Measurements from ENCODE around the gene RPIA. TPM values are rescaled to one million over a fixed set of nuclear protein-coding genes. Genes with fewer than 3 reads are reported as not detected.

Gene RPIA
- total RNA-seq, 1 donor from 2014 or later = 15.0 TPM

DNA sequence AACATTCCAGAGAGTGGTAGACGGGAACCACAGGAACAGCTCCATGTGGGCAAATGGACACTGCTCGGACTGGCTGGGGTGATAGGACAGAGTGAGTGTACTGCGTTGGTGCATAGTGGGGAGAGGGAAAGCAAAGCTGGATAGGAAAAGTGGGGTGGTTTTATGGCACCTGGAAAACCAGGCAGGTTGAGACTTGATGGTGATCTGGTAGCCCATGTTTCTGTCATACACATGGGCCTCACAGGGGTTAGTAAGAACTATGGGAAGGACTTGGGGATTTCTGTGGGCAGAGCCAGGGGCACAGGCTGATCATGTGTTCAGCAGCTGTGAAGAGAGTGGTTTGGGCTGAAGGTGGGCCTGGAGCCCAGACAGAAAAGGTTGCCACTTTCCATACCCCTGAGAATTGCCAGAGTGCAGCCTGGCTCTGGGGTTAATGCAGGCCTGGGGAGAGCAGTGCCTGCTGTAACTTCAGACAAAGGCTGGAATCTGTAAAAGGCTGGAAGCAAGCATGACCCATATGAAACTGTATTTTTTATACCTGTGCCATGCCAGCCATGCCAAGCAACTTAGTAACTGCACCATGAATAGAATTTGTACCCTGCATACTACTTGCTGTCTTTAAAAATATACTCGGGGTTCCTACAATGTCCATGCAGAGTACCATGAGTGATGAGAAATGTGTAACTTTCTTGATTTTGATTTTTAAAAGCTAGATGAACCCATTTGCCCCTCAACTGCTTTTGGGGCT is 41.9 kb downstream of the RPIA start:
- no peak overlapping the region for H3K4me3 Mint-ChIP-seq (ENCODE audit: unreplicated experiment)
- peaks cover 22% of the 10 kb centered on the region for H3K36me3 Mint-ChIP-seq (ENCODE audit: unreplicated experiment)
- H3K27me3 Mint-ChIP-seq (ENCODE audit: unreplicated experiment) = no peaks in the 10 kb centered on the region
- no peaks in the 10 kb centered on the region for H3K9me3 Mint-ChIP-seq (ENCODE audit: unreplicated experiment)
- TF ChIP-seq, protein P1, sequence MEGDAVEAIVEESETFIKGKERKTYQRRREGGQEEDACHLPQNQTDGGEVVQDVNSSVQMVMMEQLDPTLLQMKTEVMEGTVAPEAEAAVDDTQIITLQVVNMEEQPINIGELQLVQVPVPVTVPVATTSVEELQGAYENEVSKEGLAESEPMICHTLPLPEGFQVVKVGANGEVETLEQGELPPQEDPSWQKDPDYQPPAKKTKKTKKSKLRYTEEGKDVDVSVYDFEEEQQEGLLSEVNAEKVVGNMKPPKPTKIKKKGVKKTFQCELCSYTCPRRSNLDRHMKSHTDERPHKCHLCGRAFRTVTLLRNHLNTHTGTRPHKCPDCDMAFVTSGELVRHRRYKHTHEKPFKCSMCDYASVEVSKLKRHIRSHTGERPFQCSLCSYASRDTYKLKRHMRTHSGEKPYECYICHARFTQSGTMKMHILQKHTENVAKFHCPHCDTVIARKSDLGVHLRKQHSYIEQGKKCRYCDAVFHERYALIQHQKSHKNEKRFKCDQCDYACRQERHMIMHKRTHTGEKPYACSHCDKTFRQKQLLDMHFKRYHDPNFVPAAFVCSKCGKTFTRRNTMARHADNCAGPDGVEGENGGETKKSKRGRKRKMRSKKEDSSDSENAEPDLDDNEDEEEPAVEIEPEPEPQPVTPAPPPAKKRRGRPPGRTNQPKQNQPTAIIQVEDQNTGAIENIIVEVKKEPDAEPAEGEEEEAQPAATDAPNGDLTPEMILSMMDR (IDR thresholded peaks at IDR 0.05) = no peak
- no peak for DNase-seq (ENCODE audit: extremely low spot score, unreplicated experiment)
- peaks cover 10% of the 10 kb centered on the region for H3K4me1 Mint-ChIP-seq (ENCODE audit: unreplicated experiment)
- no peak overlapping the region for H3K27ac Mint-ChIP-seq (ENCODE audit: unreplicated experiment)

DNA sequence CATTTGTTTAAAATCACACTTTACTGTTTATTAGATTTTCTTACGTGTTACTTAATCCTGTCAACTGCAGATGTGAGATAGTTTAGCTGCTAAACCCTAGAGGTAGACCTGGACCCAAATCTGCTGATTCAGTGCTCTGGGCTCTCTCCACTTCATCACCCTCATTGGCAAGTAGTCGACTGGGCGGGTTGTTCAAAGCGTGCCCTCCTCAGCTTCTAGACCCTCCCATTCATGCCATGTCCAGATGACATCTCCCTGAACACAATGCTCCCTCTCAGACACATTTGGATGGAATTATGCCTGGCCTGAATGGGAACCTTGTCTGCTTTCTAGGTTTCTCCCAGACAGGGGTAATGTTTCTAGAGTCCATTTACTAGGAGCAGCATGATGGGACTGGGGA is 43.7 kb downstream of the RPIA start:
- H3K9me3 Mint-ChIP-seq (ENCODE audit: unreplicated experiment) = no peaks in the 10 kb centered on the region
- H3K4me1 Mint-ChIP-seq (ENCODE audit: unreplicated experiment) = peaks cover 4% of the 10 kb centered on the region
- H3K27ac Mint-ChIP-seq (ENCODE audit: unreplicated experiment) = no peak overlapping the region
- no peak for DNase-seq (ENCODE audit: extremely low spot score, unreplicated experiment)
- H3K4me3 Mint-ChIP-seq (ENCODE audit: unreplicated experiment) = no peak overlapping the region
- TF ChIP-seq, protein P1 (IDR thresholded peaks at IDR 0.05) = no peak
- peaks cover 21% of the 10 kb centered on the region for H3K36me3 Mint-ChIP-seq (ENCODE audit: unreplicated experiment)
- no peaks in the 10 kb centered on the region for H3K27me3 Mint-ChIP-seq (ENCODE audit: unreplicated experiment)

DNA sequence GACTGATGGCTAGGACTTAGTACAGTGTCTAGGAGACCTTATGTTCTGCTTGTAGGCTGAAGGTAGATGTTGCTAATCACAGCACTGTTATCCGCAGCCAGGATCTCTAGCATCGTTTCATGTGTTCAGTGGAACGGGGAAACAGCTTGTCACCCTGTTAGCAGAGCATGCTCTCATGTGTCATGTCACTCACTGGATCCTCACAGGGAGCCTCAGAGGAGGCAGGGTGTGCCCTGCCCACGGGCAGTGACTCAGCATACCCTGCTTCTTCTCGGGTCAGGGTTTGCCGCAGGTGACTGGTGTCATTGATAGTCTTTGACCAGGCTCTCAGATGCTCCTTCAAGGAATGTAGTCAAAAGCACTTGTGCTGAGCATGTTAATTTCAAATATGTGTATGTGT is 44.4 kb downstream of the RPIA start:
- no peak for DNase-seq (ENCODE audit: extremely low spot score, unreplicated experiment)
- Mint-ChIP-seq H3K36me3 (ENCODE audit: unreplicated experiment) (peaks cover 22% of the 10 kb centered on the region), H3K4me3 (ENCODE audit: unreplicated experiment) (no peak overlapping the region), H3K27ac (ENCODE audit: unreplicated experiment) (no peak overlapping the region), H3K9me3 (ENCODE audit: unreplicated experiment) (no peaks in the 10 kb centered on the region), H3K27me3 (ENCODE audit: unreplicated experiment) (no peaks in the 10 kb centered on the region), H3K4me1 (ENCODE audit: unreplicated experiment) (peaks cover 4% of the 10 kb centered on the region)
- TF ChIP-seq, protein P1 (IDR thresholded peaks at IDR 0.05) = no peak

DNA sequence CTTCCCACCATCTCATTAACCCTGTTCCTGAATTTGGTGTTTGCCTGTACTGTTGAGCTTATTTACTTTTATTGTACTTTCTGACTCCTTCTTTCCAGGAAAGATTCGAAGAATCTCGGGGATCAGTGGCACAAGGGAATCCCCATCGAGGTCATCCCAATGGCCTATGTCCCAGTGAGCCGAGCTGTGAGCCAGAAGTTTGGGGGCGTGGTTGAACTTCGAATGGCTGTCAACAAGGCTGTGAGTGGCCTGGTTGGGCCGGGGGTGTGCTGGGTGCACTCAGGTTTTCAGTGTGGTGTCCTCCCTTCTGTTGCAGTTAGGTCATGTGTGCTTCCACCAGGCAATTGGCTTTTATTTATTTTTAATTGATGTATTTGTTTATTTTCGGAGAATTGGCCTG is 45.0 kb downstream of the RPIA start:
- Mint-ChIP-seq H3K4me3 (ENCODE audit: unreplicated experiment) (no peak overlapping the region), H3K27me3 (ENCODE audit: unreplicated experiment) (no peaks in the 10 kb centered on the region), H3K27ac (ENCODE audit: unreplicated experiment) (no peak overlapping the region), H3K36me3 (ENCODE audit: unreplicated experiment) (peaks cover 28% of the 10 kb centered on the region), H3K4me1 (ENCODE audit: unreplicated experiment) (peaks cover 4% of the 10 kb centered on the region), H3K9me3 (ENCODE audit: unreplicated experiment) (no peaks in the 10 kb centered on the region)
- DNase-seq (ENCODE audit: extremely low spot score, unreplicated experiment) = no peak
- TF ChIP-seq, protein P1 (IDR thresholded peaks at IDR 0.05) = no peak

DNA sequence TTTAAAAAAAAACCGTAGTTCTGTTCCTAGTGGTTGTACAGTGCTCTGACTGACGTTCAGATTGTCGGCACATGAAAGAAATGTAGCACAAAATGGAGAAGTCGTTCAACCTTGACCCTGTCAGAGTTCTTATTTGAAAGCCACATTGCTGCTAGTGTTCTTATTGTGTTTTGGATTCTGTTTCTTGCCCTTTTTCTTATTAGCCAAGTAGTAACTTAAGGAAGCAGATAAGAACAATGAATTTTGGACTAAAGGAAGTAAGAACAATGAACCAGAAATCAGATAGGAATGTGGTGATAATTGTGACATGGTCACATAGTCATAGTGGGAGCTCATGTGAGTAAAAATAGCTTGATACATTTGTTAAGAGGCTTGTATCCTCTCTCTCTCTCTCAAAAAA is 45.9 kb downstream of the RPIA start:
- no peaks in the 10 kb centered on the region for H3K9me3 Mint-ChIP-seq (ENCODE audit: unreplicated experiment)
- DNase-seq (ENCODE audit: extremely low spot score, unreplicated experiment) = no peak
- H3K27me3 Mint-ChIP-seq (ENCODE audit: unreplicated experiment) = no peaks in the 10 kb centered on the region
- no peak overlapping the region for H3K27ac Mint-ChIP-seq (ENCODE audit: unreplicated experiment)
- peaks cover 37% of the 10 kb centered on the region for H3K36me3 Mint-ChIP-seq (ENCODE audit: unreplicated experiment)
- H3K4me1 Mint-ChIP-seq (ENCODE audit: unreplicated experiment) = peaks cover 4% of the 10 kb centered on the region
- H3K4me3 Mint-ChIP-seq (ENCODE audit: unreplicated experiment) = no peak overlapping the region
- TF ChIP-seq, protein P1 (IDR thresholded peaks at IDR 0.05) = no peak

All from osteocyte (in vitro differentiated cells).